ENCODE results near the gene NR4A1.

Gene NR4A1

DNA sequence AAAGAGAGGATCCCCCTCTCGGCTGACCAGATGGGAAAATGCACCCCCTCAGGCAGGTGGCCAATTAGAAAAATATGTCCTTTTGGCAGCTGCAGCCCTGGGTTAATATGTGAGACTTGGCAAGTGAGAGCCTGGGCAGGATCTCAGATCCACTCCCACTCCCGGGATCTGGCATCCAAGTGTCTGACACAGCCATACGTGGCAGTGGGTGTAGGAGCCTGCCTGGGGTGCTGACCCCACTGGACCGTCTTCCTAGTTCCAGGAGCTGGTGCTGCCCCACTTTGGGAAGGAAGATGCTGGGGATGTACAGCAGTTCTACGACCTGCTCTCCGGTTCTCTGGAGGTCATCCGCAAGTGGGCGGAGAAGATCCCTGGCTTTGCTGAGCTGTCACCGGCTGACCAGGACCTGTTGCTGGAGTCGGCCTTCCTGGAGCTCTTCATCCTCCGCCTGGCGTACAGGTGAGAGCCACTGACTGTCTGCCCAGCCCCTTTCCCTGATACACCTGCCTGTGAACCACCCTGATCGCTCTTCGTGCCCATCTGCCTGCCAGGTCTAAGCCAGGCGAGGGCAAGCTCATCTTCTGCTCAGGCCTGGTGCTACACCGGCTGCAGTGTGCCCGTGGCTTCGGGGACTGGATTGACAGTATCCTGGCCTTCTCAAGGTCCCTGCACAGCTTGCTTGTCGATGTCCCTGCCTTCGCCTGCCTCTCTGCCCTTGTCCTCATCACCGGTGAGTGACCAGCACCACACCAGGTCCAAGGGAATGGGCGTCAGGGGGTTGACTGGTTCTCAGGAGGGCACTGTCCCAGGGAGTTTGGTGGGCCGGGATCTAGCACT lies 5.8 kb downstream of the NR4A1 start:
- in situ Hi-C loops (cut with HindIII; ENCODE audit: low sequenced_read_pairs), result no loop called here

DNA sequence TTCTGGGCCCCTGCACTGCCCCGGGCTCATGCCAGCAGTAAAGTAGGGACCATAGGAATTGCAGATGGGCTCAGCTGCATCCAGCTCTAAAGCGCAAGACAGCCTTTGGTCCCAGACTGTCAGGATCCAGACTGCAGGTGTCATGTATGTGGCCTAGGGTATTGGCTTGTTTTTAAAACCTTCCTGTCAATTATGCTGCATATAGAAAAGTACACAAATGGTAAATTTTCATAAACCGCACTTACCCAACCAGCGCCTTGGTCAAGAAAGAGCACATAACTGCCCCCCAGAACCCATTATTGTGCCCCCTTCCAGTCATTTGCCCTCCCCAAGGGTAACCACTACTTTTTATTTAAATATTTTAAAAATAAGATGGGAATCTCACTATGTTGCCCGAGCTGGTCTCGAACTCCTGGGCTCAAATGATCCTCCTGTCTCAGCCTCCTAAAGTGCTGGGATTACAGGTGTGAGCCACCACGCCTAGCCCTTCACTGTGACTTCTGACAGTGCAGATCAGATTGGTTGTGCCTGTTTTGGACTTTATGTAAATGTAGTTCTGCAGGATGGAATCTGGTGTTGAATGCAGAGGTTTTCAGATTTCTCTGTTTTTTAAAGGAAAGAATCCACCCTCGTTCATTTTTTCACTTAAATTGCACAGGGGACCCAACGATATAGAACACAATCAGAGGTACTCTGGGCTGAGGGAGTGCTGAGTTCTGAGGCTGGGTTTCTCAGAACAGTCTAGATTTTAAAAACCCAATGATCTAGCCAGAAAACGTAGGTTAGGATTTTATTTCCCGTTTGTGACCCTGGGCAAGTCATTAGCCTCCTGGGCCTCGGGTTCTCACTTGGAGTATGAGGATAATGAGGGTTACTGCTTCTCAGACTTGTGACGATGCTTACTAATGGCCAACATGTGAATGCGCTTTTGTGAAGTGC lies 6.7 kb downstream of the NR4A1 start:
- in situ Hi-C loops (cut with HindIII; ENCODE audit: low sequenced_read_pairs), result no loop called here

DNA sequence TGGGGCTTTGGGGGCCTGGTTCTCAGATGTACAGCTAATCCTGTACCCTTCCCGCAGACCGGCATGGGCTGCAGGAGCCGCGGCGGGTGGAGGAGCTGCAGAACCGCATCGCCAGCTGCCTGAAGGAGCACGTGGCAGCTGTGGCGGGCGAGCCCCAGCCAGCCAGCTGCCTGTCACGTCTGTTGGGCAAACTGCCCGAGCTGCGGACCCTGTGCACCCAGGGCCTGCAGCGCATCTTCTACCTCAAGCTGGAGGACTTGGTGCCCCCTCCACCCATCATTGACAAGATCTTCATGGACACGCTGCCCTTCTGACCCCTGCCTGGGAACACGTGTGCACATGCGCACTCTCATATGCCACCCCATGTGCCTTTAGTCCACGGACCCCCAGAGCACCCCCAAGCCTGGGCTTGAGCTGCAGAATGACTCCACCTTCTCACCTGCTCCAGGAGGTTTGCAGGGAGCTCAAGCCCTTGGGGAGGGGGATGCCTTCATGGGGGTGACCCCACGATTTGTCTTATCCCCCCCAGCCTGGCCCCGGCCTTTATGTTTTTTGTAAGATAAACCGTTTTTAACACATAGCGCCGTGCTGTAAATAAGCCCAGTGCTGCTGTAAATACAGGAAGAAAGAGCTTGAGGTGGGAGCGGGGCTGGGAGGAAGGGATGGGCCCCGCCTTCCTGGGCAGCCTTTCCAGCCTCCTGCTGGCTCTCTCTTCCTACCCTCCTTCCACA lies 7.6 kb downstream of the NR4A1 start:
- in situ Hi-C loops (cut with HindIII; ENCODE audit: low sequenced_read_pairs), result no loop called here

DNA sequence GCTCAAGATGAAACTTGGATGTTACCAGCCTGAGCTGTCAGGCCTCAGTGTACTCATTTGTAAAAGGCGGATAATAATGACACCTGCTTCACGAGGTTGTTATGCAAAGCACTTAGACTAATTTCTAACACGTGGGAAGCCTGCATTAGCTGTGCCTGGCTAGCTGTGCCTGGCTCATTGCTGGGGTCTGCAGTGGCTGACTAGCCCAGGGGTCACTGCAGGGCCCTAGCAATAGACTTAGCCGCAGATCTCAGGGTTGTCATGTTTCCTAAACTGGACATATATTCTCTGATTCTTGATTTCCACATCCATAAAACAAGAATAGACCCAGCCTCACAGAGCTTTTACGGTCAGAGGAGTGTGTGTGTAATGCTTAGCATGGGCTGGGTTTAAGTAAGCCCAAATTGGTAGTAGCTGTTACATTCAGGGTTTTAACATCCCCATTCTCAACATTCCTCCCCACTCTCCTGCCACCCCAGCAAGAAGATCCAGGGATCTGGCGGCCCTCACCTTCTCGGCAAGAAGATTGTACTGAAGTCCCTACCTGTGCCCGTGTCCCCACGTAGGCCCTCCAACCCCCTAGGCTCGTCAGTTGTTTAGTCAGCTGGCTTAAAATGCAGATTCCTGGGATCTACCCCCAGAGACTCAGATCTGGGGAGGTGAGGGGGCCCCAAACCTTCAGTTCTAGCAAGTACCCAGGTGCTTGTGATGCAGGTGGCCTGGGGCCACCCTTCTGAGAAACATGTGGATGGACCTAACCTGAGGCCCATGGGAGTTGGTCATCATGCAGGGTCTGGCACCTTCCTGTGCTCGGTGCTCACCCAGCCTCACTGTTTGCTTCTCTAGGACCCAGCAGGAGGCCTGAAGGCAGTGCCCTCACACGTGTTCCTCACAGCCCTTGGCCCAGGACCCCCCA lies 8.6 kb downstream of the NR4A1 start:
- in situ Hi-C loops (cut with HindIII; ENCODE audit: low sequenced_read_pairs), result no loop called here

DNA sequence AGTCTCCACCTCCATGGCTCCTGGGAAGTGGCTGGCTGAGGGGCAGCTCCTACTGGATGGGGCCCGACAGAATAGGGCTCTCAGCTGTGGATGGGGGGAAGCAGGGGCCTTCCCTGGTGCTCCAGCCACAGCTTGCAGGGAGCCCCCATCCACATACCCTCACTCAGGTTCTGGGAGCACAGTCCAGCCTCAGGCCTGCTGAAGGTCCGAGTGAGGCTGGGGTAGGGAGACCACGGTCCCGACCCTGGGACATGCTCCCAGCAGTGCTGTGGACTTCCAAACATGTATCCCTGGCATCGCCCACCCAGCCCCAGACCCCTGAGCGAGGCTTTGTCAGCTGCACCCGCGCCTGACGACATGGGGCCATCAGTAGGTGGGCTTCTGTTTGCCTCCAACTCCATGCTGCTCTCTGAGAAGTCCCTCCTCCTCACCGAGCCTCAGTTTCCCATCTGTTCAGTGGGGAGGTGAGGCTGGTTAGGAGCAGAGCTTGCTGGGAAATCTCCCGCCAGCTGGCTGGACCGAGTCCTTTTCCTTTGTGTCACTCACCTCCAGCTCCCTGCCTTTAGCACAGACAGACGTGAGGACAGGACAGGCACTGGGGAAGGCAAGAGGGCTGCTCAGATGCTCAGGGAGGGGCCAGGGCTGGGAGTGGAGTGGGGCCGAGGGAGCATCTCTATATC lies 9.4 kb downstream of the NR4A1 start:
- in situ Hi-C loops (cut with HindIII; ENCODE audit: low sequenced_read_pairs), result no loop called here

DNA sequence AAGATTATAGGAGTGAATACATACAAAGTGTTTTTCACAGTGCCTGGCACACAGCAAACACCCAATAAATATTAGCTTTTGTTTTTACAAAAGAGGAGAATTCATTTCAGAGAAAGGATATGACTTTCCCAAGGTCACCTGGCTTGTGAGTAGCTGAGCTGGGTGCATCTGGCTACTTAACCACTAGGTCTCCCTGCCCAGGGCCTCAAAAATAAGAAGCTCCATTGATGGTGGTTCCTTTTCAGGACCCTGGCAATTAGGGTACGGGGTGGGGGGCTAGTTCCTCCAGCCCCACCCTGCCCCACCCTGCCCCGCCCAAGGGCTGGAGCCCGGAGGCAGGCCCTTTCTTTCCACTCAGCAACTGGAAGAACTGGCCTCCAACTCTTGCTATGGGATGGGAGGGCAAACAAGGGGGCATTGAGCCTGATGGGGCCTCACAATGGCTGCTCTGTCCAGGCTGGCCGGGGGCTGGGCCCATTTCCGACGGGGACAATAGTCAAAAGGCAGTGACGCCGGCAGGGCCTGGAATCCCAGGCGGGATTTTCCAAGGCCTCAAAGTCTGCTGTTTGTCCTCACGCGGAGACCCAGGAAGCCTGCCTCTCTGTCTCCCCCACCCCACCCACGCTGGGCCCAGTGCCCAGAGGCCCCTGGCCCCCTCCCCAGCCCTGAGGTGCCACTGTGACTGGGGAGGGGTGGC lies 10.4 kb downstream of the NR4A1 start:
- in situ Hi-C loops (cut with HindIII; ENCODE audit: low sequenced_read_pairs), result no loop called here

DNA sequence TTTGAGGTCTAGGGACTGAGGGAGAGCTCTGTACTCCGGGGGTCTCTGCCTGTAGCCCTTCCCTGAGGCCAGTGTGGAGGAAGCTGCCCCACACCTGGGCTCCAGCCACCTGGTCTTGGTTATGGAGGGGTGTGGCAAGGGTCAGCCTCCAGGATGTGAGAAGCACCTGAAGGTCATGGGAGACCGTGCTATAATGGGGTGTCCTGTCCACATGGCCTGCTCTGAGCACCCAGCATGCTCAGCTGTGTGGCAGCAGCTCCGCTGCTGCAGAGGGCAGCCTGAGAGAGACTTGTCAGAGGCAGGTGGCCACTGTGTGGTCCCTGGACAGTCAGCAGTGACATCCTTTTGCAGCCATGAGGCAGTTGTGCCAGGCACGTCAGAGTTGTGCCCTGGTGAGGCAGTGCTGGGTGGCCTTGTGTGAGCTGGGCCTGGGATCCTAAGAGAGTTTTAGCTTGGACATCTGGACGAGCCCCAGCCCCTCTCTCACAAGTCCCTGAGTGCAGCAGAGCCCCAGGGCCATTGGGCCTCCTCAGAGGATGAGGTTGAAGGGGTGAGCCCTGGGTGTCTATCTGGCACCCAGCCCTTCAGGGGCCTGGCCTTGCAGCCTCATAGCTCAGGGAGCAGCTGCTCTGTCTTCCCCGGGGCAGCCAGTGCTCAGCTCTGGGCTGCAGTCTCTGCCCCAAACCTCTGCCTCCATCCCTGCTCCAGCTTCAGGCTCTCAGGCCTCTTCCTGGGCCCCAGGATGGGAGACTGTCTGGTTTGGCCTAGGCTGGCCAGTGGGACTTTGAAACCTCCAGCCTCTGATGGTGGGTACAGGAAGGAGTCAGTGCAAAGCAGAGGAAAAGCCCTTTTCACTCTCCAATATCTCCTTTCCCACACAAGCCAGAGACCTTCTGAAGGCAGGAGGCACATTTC lies 11.2 kb downstream of the NR4A1 start:
- in situ Hi-C loops (cut with HindIII; ENCODE audit: low sequenced_read_pairs), result no loop called here

DNA sequence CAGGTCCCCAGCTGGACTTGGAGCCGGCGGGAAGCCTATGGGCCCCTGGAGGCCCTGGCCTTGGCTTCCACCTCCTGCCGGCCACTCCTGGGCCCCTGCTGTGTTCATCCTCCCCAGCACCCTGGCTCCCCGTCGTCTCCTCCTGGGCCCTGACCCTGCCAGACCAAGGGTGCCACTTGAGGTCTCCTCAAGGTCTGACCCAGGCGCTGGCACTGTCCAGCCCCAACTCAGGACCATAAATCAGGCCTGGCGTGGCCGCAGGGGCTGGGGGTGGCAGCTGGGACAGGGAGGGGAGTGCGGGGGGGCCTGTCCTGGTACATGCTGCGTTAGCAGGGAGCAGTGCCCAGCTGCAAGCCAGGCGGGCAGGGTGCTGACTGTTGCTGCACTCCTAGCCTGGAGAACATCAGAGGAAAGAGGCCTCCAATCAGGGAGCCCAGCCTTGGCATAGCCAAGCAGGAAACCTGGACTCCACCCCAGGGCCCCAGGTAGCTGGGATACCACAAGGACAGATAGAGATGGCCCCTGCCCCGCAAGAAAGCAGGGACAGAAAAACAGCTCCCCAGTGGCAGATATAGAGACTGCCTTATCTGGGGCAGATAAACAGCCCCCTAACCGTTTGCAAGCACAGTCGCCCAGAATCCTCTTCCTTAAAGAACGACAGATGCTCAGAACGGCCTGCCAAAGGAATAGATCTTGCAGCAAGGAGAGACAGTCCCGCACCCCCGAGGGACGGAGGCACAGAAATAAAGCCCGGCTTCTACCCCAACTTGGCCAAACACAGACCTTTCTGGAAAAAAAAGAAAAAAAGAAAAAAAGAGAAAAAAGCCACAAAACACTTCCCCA lies 12.1 kb downstream of the NR4A1 start:
- in situ Hi-C loops (cut with HindIII; ENCODE audit: low sequenced_read_pairs), result no loop called here

DNA sequence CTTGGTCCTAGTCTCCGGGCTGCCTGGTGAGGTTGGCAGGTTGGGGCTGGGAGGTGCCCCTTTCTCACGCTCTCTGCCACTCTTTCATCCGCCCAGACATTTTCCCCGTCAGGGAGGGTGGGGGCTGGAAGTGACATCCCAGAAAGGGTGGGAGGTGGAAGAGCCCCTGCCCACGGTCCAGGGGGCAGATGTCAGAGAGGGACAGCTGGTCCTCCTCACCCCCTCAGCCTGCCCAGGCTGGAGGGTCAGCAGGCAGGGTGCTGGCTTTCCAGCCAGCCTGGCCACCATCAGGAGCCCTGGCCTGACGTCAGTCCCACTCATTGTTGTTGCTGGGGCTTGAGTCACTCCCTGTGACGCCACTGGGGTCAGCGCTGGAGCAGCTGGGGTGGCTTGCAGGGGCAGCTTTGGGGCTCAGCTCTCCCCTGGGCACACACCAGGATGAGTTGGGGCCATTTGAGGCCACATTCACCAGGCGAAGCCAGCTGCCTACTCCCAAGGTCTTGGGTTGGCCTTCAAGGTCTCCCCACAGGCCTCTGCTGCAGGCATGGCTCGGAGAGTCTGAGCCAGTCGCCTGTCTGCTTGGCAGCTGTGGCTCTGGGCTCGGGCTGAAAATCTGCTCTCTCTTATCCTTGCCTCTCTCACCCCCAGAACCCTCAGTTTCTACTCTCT lies 12.9 kb downstream of the NR4A1 start:
- in situ Hi-C loops (cut with HindIII; ENCODE audit: low sequenced_read_pairs), result no loop called here

DNA sequence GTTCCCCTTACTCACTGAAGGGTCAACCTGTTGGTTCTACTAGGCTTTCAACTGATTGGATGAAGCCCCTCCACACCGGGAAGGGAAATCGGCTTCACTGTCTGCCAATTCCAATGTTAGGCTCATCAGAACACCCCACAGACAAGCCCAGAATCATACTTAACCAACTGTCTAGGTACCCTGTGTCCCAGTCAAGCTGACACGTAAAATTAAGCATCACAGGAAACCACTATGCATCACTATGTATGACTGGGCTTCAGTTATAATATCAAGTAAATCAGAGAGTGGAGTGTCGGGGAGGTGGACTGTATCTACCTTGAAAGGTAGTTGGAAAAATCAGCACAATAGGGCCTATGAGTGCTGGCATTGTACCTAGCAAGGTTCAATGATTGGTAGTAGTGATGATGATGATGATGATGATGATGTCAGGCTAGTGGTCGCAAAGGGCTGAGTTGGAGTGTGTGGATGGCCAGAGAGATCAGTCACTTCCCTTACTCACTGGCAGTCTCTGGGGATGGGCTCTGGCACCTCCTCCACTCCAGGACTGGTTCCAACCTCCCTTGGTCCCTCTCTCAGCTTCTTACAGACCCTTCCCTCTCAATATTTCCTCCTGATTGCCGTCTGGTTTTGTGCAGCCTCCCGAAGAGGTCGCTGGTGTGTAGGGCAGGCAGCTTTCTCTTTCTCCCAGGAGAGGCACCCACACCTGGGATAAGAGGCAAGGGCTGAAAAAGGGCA lies 15.3 kb downstream of the NR4A1 start:
- in situ Hi-C loops (cut with HindIII; ENCODE audit: low sequenced_read_pairs), result no loop called here

DNA sequence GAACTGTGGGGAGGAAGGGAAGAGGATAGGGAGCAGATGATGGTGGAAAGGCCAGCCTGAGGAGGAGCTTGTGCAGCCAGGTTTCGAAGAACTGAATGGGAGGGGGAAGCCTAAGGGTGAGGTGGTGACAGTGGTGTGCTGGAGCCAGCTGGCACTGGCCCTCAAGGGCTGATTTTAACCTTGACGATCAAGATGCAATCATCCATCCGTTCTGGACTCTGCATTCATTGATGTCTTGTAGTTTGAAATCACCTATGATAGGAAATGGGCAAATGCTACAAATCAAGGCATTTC lies 15.8 kb downstream of the NR4A1 start:
- in situ Hi-C loops (cut with HindIII; ENCODE audit: low sequenced_read_pairs), result no loop called here

DNA sequence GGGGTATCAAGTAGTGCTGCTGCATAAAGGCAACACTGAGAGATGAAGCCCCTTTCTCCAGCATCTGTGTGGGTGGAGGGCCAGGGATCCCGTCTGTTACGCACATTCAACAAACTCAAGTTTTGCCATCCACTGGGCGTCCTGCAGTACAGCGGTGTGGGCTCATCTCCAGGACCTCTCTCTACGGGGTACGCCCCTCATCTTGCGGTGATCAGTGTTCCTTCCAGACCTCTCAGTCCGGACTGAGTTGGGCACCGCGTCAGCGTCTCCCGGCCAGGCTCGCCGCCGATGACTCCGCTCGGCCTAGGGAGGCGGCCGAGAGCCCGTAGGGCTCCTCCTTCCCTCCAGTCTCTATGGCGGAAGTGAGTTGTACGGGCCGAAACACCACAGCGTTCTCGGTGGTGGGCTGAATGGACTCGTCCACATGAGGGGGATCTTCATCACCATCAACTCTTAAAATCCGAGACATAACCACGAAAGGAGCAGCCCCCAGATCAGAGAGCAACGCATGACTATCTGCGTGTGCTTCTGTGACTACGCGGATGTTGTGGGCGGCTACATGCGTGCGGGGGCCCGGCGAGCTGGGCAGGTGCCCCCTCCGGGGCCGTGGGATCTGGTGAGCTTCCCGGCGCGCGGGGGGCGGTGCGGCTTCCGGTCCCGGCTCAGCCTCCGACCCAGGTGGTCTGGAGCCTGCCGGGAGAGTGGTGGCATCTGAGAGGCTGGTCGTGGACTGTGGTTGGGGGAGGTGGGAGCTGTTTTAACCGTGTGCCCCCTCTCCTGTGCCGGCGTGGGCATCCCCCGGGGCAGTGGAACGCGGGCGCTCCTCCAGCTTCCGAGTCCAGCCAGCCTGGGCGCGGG lies 18.3 kb downstream of the NR4A1 start, which contains the start of gene ATG101:
Gene ATG101 (plus strand): TSS at position 652 of the 858 bp plus-strand sequence. CDS start 3,673 bp downstream, outside the sequence.
- in situ Hi-C loops (cut with HindIII; ENCODE audit: low sequenced_read_pairs), result no loop called here

DNA sequence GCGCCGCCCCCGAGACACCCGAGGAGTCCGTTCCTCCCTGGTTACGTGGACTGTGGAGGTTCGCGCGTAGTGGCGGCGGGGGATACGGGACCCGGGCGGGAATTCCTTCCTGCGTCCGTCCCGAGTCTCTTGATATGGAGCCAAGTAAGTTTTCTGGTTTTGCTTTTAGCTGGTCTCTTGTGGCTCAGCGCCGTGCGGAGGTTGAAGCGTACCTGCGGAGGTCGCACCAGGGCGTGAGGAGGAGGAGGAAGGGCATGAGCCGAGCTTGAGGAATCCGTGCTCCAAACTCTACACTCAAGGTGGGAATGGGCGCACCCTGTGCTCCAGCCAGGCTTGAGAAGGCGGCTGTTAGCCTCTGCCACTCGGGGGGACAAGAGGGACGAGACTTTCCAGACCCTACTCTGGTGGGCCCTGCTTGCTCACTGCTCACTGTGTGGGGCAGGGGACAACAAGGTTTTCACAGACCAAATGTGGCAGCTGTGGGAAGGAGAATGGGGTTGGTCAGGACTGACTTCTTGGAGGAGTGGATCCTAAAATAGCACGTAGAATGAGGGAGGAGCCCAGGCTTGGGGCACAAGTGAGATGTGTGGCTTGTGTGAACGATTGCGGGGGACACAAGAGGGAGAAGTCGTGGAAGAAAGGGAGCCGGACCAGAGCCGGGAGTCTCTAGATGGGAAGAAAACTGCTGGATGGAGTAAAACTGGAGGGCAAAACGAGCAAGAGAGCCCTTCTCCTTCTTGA lies 19.1 kb downstream of the NR4A1 start:
- in situ Hi-C loops (cut with HindIII; ENCODE audit: low sequenced_read_pairs), result no loop called here

Data from endothelial cell of hepatic sinusoid (primary cell).